Measurements from ENCODE around the gene AAK1. TPM values are rescaled to one million over a fixed set of nuclear protein-coding genes. Genes with fewer than 3 reads are reported as not detected.

Gene AAK1
- total and polyA plus RNA-seq, 2 experiments from 2014 or later, result 39.0 to 52.4 TPM

DNA sequence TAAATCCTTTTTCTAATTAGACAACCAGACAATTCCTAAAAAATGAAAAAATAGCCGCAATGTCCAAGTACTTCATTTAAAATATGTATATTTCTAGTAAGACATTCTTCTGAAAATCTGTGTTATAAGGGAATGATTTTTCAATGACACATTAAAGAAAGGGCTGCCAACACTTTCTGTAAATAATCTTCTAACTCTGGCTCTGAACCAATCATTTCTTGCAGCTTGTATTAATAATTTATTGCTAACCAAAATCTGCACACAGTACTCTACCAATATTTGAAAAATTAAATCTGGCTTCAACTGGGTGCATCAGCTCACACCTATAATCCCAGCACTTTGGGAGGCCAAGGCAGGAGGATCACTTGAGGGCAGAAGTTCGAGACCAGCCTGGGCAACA lies 214.6 kb downstream of the AAK1 start:
- Mint-ChIP-seq H3K36me3 (ENCODE audit: low read depth) (peaks cover 15% of the 10 kb centered on the region; the same call in 2 of the 3 replicates), H3K4me3 (no peak overlapping the region), H3K4me1 (no peaks in the 10 kb centered on the region), H3K9me3 (no peaks in the 10 kb centered on the region), H3K27me3 (ENCODE audit: insufficient read depth, low read depth, poor library complexity) (no peaks in the 10 kb centered on the region), H3K27ac (no peak overlapping the region; the same call in 1 of the 2 replicates)
- no peaks in the 10 kb centered on the region for H3K27me3 ChIP-seq (ENCODE audit: insufficient read depth)
- ATAC-seq (no peak), DNase-seq (ENCODE audit: low spot score) (no peak)
- no peaks in the 10 kb centered on the region for H3K9me2 ChIP-seq (ENCODE audit: insufficient read depth)
- H3K79me2 ChIP-seq (replicated peaks; ENCODE audit: insufficient read depth), result no peaks in the 10 kb centered on the region; the same call in 1 of the 2 replicates
- H3K4me2 ChIP-seq, result no peak overlapping the region
- no peaks in the 10 kb centered on the region for H3K4me1 ChIP-seq (ENCODE audit: insufficient read depth)
- H3K27ac ChIP-seq (ENCODE audit: low read depth), result 0 out of 2 replicates have a peak overlapping the region, but pooled peaks have one; percentile 18
- no peak overlapping the region for H2AFZ ChIP-seq
- 0 out of 2 replicates have a peak, but pooled peaks cover 8% of the 10 kb centered on the region for H3K36me3 ChIP-seq (ENCODE audit: insufficient read depth)
- no peaks in the 10 kb centered on the region; the same call in 1 of the 2 replicates for H4K20me1 ChIP-seq (replicated peaks; ENCODE audit: insufficient read depth)
- TF ChIP-seq JUNB (IDR thresholded peaks at IDR 0.05; ENCODE audit: unreplicated experiment) (no peak), STAT1 (IDR thresholded peaks at IDR 0.05; ENCODE audit: unreplicated experiment) (no peak), ZNF331 (CRISPR knock-in tag; IDR thresholded peaks at IDR 0.05; ENCODE audit: low read depth) (no peak), EZH2phosphoT487 (IDR thresholded peaks at IDR 0.05; ENCODE audit: unreplicated experiment) (no peak), CREB1 (CRISPR knock-in tag; IDR thresholded peaks at IDR 0.05; ENCODE audit: low read depth) (no peak), POLR2AphosphoS5 (IDR thresholded peaks at IDR 0.05; ENCODE audit: low read depth) (no peak), EZH2 (IDR thresholded peaks at IDR 0.05; ENCODE audit: low read depth, unreplicated experiment) (no peak), ZNF114 (CRISPR knock-in tag; IDR thresholded peaks at IDR 0.05) (no peak), NANOG (IDR thresholded peaks at IDR 0.05; ENCODE audit: borderline replicate concordance) (no peak)
- TF ChIP-seq, protein P1, sequence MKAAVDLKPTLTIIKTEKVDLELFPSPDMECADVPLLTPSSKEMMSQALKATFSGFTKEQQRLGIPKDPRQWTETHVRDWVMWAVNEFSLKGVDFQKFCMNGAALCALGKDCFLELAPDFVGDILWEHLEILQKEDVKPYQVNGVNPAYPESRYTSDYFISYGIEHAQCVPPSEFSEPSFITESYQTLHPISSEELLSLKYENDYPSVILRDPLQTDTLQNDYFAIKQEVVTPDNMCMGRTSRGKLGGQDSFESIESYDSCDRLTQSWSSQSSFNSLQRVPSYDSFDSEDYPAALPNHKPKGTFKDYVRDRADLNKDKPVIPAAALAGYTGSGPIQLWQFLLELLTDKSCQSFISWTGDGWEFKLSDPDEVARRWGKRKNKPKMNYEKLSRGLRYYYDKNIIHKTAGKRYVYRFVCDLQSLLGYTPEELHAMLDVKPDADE (IDR thresholded peaks at IDR 0.05), result no peak
- TF ChIP-seq, protein P2, sequence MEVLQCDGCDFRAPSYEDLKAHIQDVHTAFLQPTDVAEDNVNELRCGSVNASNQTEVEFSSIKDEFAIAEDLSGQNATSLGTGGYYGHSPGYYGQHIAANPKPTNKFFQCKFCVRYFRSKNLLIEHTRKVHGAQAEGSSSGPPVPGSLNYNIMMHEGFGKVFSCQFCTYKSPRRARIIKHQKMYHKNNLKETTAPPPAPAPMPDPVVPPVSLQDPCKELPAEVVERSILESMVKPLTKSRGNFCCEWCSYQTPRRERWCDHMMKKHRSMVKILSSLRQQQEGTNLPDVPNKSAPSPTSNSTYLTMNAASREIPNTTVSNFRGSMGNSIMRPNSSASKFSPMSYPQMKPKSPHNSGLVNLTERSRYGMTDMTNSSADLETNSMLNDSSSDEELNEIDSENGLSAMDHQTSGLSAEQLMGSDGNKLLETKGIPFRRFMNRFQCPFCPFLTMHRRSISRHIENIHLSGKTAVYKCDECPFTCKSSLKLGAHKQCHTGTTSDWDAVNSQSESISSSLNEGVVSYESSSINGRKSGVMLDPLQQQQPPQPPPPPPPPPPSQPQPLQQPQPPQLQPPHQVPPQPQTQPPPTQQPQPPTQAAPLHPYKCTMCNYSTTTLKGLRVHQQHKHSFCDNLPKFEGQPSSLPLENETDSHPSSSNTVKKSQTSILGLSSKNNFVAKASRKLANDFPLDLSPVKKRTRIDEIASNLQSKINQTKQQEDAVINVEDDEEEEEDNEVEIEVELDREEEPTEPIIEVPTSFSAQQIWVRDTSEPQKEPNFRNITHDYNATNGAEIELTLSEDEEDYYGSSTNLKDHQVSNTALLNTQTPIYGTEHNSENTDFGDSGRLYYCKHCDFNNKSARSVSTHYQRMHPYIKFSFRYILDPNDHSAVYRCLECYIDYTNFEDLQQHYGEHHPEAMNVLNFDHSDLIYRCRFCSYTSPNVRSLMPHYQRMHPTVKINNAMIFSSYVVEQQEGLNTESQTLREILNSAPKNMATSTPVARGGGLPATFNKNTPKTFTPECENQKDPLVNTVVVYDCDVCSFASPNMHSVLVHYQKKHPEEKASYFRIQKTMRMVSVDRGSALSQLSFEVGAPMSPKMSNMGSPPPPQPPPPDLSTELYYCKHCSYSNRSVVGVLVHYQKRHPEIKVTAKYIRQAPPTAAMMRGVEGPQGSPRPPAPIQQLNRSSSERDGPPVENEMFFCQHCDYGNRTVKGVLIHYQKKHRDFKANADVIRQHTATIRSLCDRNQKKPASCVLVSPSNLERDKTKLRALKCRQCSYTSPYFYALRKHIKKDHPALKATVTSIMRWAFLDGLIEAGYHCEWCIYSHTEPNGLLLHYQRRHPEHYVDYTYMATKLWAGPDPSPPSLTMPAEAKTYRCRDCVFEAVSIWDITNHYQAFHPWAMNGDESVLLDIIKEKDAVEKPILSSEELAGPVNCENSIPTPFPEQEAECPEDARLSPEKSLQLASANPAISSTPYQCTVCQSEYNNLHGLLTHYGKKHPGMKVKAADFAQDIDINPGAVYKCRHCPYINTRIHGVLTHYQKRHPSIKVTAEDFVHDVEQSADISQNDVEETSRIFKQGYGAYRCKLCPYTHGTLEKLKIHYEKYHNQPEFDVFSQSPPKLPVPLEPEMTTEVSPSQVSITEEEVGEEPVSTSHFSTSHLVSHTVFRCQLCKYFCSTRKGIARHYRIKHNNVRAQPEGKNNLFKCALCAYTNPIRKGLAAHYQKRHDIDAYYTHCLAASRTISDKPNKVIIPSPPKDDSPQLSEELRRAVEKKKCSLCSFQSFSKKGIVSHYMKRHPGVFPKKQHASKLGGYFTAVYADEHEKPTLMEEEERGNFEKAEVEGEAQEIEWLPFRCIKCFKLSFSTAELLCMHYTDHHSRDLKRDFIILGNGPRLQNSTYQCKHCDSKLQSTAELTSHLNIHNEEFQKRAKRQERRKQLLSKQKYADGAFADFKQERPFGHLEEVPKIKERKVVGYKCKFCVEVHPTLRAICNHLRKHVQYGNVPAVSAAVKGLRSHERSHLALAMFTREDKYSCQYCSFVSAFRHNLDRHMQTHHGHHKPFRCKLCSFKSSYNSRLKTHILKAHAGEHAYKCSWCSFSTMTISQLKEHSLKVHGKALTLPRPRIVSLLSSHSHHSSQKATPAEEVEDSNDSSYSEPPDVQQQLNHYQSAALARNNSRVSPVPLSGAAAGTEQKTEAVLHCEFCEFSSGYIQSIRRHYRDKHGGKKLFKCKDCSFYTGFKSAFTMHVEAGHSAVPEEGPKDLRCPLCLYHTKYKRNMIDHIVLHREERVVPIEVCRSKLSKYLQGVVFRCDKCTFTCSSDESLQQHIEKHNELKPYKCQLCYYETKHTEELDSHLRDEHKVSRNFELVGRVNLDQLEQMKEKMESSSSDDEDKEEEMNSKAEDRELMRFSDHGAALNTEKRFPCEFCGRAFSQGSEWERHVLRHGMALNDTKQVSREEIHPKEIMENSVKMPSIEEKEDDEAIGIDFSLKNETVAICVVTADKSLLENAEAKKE (CRISPR knock-in tag; IDR thresholded peaks at IDR 0.05), result no peak
- TF ChIP-seq, protein P3, sequence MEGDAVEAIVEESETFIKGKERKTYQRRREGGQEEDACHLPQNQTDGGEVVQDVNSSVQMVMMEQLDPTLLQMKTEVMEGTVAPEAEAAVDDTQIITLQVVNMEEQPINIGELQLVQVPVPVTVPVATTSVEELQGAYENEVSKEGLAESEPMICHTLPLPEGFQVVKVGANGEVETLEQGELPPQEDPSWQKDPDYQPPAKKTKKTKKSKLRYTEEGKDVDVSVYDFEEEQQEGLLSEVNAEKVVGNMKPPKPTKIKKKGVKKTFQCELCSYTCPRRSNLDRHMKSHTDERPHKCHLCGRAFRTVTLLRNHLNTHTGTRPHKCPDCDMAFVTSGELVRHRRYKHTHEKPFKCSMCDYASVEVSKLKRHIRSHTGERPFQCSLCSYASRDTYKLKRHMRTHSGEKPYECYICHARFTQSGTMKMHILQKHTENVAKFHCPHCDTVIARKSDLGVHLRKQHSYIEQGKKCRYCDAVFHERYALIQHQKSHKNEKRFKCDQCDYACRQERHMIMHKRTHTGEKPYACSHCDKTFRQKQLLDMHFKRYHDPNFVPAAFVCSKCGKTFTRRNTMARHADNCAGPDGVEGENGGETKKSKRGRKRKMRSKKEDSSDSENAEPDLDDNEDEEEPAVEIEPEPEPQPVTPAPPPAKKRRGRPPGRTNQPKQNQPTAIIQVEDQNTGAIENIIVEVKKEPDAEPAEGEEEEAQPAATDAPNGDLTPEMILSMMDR (conservative IDR thresholded peaks at IDR 0.05; ENCODE audit: low read depth in 2 of 2), result no peak
- TF ChIP-seq, protein P4, sequence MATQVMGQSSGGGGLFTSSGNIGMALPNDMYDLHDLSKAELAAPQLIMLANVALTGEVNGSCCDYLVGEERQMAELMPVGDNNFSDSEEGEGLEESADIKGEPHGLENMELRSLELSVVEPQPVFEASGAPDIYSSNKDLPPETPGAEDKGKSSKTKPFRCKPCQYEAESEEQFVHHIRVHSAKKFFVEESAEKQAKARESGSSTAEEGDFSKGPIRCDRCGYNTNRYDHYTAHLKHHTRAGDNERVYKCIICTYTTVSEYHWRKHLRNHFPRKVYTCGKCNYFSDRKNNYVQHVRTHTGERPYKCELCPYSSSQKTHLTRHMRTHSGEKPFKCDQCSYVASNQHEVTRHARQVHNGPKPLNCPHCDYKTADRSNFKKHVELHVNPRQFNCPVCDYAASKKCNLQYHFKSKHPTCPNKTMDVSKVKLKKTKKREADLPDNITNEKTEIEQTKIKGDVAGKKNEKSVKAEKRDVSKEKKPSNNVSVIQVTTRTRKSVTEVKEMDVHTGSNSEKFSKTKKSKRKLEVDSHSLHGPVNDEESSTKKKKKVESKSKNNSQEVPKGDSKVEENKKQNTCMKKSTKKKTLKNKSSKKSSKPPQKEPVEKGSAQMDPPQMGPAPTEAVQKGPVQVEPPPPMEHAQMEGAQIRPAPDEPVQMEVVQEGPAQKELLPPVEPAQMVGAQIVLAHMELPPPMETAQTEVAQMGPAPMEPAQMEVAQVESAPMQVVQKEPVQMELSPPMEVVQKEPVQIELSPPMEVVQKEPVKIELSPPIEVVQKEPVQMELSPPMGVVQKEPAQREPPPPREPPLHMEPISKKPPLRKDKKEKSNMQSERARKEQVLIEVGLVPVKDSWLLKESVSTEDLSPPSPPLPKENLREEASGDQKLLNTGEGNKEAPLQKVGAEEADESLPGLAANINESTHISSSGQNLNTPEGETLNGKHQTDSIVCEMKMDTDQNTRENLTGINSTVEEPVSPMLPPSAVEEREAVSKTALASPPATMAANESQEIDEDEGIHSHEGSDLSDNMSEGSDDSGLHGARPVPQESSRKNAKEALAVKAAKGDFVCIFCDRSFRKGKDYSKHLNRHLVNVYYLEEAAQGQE (IDR thresholded peaks at IDR 0.05; ENCODE audit: unreplicated experiment), result no peak
- H3F3A ChIP-seq (replicated peaks; ENCODE audit: low read depth), result no peaks in the 10 kb centered on the region
- no peak overlapping the region for H3K4me3 ChIP-seq

Data from GM23338 (cell line).